Lower leg skin (tissue), 4 donors: ENCODE data around the gene MYOD1. TPM values are rescaled to one million over a fixed set of nuclear protein-coding genes. Genes with fewer than 3 reads are reported as not detected.

Experiments
- DNase-seq, 2 donors: peaks; one replicate each; pipeline ENCODE4 v3.0.0-alpha.2; 2019; ENCODE audit warnings: low spot score in 2 of 2
- H3K4me3 ChIP-seq: fragments of 200-600 bp; sonication (generic); 2 replicates; pipeline ENCODE4 v1.5.1; 2017; ENCODE audit warnings: mild to moderate bottlenecking, low read depth; ENCODE audit not compliant: poor library complexity, severe bottlenecking
- POLR2A ChIP-seq, 2 donors: fragments of 450-650 bp; IDR thresholded peaks; one replicate each; pipeline ENCODE4 v1.6.1; 2016 to 2017; ENCODE audit warnings: antibody characterized with exemption in 2 of 2, mild to moderate bottlenecking in 1 of 2, moderate library complexity in 1 of 2
- WGBS, 2 donors: methylation state at CpG; one replicate each; pipeline ENCODE4 v1.1.5; 2018; 5-methylcytosine and 5-hydroxymethylcytosine counted together
- intact Hi-C: fragments of 100-400 bp; cut with DNase I; formaldehyde crosslinking; loops from one replicate; pipeline ENCODE4 v1.15.0; 2023; ENCODE audit warnings: low total_unique reads
- total RNA-seq, 4 donors: library from RNA; depleted of rRNA; stranded (reverse); fragments of >200 nt; gene quantifications; one replicate each; pipeline ENCODE4 v1.1.0, GENCODE V29; 2016
- TF ChIP-seq, protein P1 (sequence below), 3 donors: fragments of 450-650 bp; IDR thresholded peaks; one replicate each; pipeline ENCODE4 v1.5.1; 2016; ENCODE audit warnings: antibody characterized with exemption in 3 of 3, mild to moderate bottlenecking in 3 of 3, moderate library complexity in 2 of 3

Gene MYOD1
- total RNA-seq, 4 donors from 2014 or later: not detected

DNA sequence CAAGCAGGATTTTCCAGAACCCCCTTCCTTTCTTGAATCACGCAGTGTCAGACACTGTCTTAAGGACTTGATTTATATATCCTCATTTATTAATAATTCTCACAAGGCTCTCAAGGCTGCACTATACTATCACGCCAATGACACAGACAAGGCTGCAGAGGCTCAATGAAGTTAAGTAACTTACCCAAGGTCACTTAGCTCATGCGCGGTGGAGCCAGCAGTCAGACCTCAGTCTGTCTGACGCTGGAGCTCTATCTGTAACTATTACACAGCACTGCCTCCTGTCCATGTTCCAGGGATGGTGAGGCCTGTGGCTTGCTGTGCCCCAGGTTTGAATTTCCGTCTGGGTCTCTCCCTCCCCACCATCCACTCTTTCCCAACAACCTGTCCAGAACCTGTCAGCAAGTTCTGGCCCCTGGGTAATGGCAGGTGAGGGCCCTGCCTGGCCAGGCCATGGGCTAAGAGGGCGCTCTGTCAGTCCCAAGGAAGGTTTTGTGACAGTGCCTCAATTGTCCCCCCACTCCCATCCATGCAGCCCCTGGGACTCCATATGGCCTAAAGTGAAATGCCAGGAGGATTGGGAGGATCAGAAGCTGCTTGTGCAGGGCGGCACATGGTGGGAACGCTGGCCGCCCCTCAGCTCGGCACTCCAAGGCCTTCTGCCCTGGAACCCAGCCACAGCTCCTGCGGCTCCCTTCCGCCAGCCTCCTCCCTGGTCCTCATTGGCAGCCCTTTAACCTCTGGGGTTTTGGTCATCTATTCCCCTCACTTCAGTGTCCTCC is 23.8 kb downstream of the MYOD1 start:
- TF ChIP-seq, protein P1, sequence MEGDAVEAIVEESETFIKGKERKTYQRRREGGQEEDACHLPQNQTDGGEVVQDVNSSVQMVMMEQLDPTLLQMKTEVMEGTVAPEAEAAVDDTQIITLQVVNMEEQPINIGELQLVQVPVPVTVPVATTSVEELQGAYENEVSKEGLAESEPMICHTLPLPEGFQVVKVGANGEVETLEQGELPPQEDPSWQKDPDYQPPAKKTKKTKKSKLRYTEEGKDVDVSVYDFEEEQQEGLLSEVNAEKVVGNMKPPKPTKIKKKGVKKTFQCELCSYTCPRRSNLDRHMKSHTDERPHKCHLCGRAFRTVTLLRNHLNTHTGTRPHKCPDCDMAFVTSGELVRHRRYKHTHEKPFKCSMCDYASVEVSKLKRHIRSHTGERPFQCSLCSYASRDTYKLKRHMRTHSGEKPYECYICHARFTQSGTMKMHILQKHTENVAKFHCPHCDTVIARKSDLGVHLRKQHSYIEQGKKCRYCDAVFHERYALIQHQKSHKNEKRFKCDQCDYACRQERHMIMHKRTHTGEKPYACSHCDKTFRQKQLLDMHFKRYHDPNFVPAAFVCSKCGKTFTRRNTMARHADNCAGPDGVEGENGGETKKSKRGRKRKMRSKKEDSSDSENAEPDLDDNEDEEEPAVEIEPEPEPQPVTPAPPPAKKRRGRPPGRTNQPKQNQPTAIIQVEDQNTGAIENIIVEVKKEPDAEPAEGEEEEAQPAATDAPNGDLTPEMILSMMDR (IDR thresholded peaks at IDR 0.05): no peak
- no peak for TF ChIP-seq POLR2A (IDR thresholded peaks at IDR 0.05)
- H3K4me3 ChIP-seq: no peak overlapping the region
- intact Hi-C loops: no loop called here
- 89 to 90% methylated on average over 13 of the region's 13 CpGs for WGBS, 2 donors
- no peak for DNase-seq

DNA sequence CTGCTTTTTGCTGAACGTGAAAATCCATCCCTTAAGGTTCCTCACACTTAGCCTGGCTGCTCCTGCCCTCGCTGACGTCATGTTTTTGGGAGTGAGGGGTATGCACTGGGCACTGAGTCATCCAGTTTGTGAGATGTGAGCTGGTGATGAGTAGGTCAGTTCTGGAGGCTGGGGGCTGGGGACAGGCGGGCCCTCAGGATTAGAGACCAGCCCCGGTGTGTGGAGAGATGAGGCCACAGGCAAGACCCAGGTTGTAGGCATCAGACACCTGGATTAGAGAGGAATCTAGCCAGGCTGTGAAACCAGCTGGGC is 24.4 kb downstream of the MYOD1 start:
- H3K4me3 ChIP-seq: no peak overlapping the region
- DNase-seq: no peak

DNA sequence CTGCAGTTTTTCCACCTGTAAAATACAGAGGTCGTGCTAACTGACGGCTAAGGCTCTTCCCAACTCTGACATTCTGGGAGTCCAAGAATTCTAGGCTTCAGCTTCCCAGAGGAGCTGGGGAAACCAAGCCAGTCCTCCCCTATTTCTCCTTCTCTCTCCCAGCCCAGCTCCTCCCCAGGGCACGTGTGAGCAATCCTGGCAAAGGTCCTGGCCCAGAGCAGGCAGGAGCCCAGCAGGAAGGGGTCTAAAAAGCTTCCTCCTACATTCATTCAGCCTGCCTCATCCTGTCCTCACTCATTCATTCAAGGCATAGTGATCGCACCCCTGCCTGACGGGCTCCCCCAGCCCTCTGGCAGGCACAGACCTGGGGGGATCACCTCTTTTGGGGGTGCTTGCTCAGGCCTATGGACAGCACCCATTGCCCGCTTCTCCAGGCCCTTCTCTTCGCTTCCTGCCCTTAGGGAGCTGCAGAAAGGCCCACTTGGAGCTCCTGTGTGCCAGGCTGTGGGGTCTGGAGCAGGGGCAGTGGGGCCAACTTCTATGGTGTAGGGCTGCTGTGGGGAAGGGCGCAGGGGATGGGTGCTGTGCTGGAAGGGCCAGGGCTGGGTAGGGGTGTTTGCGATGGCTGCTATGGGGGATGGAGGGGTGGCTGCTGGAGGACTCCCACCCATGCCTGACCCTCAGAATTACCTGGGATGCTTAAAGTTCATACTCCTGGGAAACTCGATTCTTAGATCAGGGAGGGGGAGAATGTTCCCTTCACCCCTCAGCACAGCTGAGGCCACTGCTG is 25.0 kb downstream of the MYOD1 start:
- TF ChIP-seq, protein P1 (IDR thresholded peaks at IDR 0.05): no peak
- TF ChIP-seq POLR2A (IDR thresholded peaks at IDR 0.05): no peak
- intact Hi-C loops: no loop called here
- 68 to 72% methylated on average over 10 of the region's 10 CpGs for WGBS, 2 donors
- DNase-seq: no peak
- H3K4me3 ChIP-seq: no peak overlapping the region

More for the DNA sequence above, 24.4 kb downstream of the MYOD1 start:
- TF ChIP-seq POLR2A (IDR thresholded peaks at IDR 0.05): no peak
- TF ChIP-seq, protein P1 (IDR thresholded peaks at IDR 0.05): no peak
- intact Hi-C loops: no loop called here
- WGBS, 2 donors: 69 to 79% methylated on average over 4 to 5 of the region's 5 CpGs

DNA sequence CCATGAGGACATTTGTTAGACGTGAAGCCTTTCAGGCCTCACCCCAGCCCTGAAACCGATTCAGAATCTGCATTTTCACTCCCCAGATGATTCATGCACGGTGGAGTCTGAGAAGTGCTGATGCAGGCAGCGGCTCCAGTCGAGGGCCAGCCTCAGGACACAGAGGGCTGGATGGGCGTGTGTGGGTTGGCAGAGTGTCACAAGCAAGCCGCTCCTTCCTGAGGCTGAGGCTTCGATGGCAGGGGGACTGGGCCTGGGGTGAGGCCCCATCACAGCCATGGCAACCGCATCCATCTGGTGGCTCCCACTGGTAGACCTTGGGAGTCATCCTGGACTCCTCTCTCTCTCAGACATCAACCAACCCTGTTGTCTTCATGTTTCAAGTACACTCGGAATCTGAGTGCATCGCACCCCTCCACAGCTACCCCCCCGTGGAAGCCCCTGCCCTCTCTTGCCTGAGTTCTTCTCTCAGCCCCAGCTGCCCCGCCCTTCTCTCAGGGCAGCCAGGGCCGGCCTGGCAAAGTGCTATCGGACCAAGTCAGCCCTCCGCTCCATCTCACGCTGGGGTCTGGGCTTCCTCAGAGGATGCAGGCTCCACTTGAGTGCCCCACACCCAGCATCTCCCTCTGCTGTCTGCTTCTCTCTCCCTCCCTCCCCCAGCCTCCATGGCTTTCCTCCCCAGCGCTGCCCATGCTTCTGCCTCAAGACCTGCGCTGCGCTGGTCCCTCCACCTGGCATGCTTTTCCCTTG is 25.8 kb downstream of the MYOD1 start:
- no peak overlapping the region for H3K4me3 ChIP-seq
- 82 to 86% methylated on average over 20 of the region's 20 CpGs for WGBS, 2 donors
- no peak for DNase-seq
- TF ChIP-seq, protein P1 (IDR thresholded peaks at IDR 0.05): no peak
- no peak for TF ChIP-seq POLR2A (IDR thresholded peaks at IDR 0.05)
- intact Hi-C loops: no loop called here

DNA sequence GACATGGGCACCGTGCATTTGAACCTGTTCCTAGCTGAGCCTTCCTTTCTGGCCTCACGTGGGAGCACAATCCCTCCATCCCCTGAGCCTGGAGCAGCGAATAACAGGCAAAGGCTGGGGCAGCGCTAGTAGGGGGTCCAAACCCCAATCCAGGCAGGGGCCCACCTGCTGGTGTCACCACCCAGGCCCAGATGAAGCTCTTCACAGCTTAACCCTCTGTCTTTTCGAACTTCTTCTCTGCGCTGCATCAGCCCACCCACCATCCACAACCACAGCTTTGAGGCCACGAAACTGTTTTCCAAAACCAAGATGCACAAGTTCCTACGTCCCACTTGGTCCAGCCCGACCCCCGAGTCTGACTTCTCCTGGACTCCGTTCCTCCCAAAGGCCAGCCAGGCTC is 26.7 kb downstream of the MYOD1 start:
- intact Hi-C loops: no loop called here
- no peak for DNase-seq
- 77 to 78% methylated on average over 11 of the region's 11 CpGs for WGBS, 2 donors
- TF ChIP-seq POLR2A (IDR thresholded peaks at IDR 0.05): no peak
- TF ChIP-seq, protein P1 (IDR thresholded peaks at IDR 0.05): no peak
- no peak overlapping the region for H3K4me3 ChIP-seq
